OCI-M1 (cell line): Measurements from ENCODE around the gene FSTL5.

Experiments
- DNase-seq: peaks from one replicate; lab custom pipeline; 2025; lab: John Stamatoyannopoulos, UW

The FSTL5 gene

GRCh38 chr4:161444626-161445025, 719.2 kb downstream of the FSTL5 start:
- DNase-seq: no peak

GRCh38 chr4:161442921-161443320, 720.9 kb downstream of the FSTL5 start:
- DNase-seq: peak; percentile 26

- no peak for DNase-seq
These were observed 725.7 kb downstream of the FSTL5 start for GRCh38 chr4:161438096-161438495.

GRCh38 chr4:161428180-161428965, 735.4 kb downstream of the FSTL5 start:
- no peak for DNase-seq

- peak; percentile 81 for DNase-seq
These were observed 744.0 kb downstream of the FSTL5 start for GRCh38 chr4:161419822-161420221.

- DNase-seq: no peak
These were observed 751.9 kb downstream of the FSTL5 start for GRCh38 chr4:161411901-161412300.

- no peak for DNase-seq
These were observed 759.3 kb downstream of the FSTL5 start for GRCh38 chr4:161404346-161405110.

- DNase-seq: no peak
These were observed 760.0 kb downstream of the FSTL5 start for GRCh38 chr4:161403781-161404180.

- DNase-seq: no peak
These were observed 770.2 kb downstream of the FSTL5 start for GRCh38 chr4:161393602-161394001.

GRCh38 chr4:161382655-161383054, 781.1 kb downstream of the FSTL5 start:
- DNase-seq: peak; percentile 22

GRCh38 chr4:161376275-161376674, 787.5 kb downstream of the FSTL5 start:
- DNase-seq: no peak

GRCh38 chr4:161364681-161365080, 799.1 kb downstream of the FSTL5 start:
- DNase-seq: no peak

GRCh38 chr4:161360982-161361381, 802.8 kb downstream of the FSTL5 start:
- DNase-seq: no peak

GRCh38 chr4:161359491-161359890, 804.3 kb downstream of the FSTL5 start:
- no peak for DNase-seq

- DNase-seq: no peak
These were observed 807.4 kb downstream of the FSTL5 start for GRCh38 chr4:161356351-161356750.

GRCh38 chr4:161350946-161351345, 812.9 kb downstream of the FSTL5 start:
- no peak for DNase-seq

GRCh38 chr4:161345741-161346140, 818.1 kb downstream of the FSTL5 start:
- DNase-seq: peak; percentile 32

- no peak for DNase-seq
These were observed 820.2 kb downstream of the FSTL5 start for GRCh38 chr4:161343569-161343950.

GRCh38 chr4:161342881-161343568, 820.8 kb downstream of the FSTL5 start:
- no peak for DNase-seq

- DNase-seq: no peak
These were observed 827.2 kb downstream of the FSTL5 start for GRCh38 chr4:161336621-161337020.

GRCh38 chr4:161336016-161336530, 827.7 kb downstream of the FSTL5 start:
- no peak for DNase-seq
